Measurements from ENCODE around the gene GRM1.

GRM1 gene

GRCh38 chr6:146470091-146470770, 441.4 kb downstream of the GRM1 start:
- no peak for DNase-seq (ENCODE audit: low read depth)

GRCh38 chr6:146472918-146473317, 444.1 kb downstream of the GRM1 start:
- no peak for DNase-seq (ENCODE audit: low read depth)

- no peak for DNase-seq (ENCODE audit: low read depth)
These were observed 452.7 kb downstream of the GRM1 start for GRCh38 chr6:146481527-146481926.

- no peak for DNase-seq (ENCODE audit: low read depth)
These were observed 455.5 kb downstream of the GRM1 start for GRCh38 chr6:146484411-146484810.

All from fibroblast of the conjunctiva (primary cell).